HepG2 (cell line): ENCODE measurements around the gene NFKBIA.

Experiments used
- BRCA1 ChIP-seq: sonication (generic); formaldehyde crosslinking; IDR thresholded peaks from 2 replicates; pipeline ENCODE4 v1.4.0; 2020; ENCODE audit warnings: missing genetic modification reagents
- CBX1 ChIP-seq: IDR thresholded peaks from one replicate; pipeline ENCODE4 v1.6.1; 2016; ENCODE audit warnings: antibody characterized with exemption, low read depth
- CREB1 ChIP-seq, 2 experiments: fragments of 450-650 bp in 1 of 2; IDR thresholded peaks; 2 replicates each; pipeline ENCODE4 v1.6.1; 2016 to 2017; ENCODE audit warnings: control low read depth in 1 of 2, mild to moderate bottlenecking in 1 of 2, missing compliant biosample characterization in 1 of 2, missing genetic modification characterization in 1 of 2
- CREM ChIP-seq, 2 experiments: sonication (generic) in 1 of 2; formaldehyde crosslinking in 1 of 2; IDR thresholded peaks; 2 replicates each; pipeline versions ENCODE4 v1.4.0 to v1.6.1; 2016 to 2020; ENCODE audit warnings: antibody characterized with exemption in 1 of 2, mild to moderate bottlenecking in 1 of 2, missing genetic modification reagents in 1 of 2
- EZH2 ChIP-seq: conservative IDR thresholded peaks from 2 replicates; pipeline ENCODE4 v1.6.1; 2012; ENCODE audit warnings: mild to moderate bottlenecking, low read depth, low read length, moderate library complexity
- IRF1 ChIP-seq: sonication (generic); formaldehyde crosslinking; IDR thresholded peaks from 2 replicates; pipeline ENCODE4 v1.4.0; 2020; ENCODE audit warnings: low read depth, mild to moderate bottlenecking, missing genetic modification reagents
- MAZ ChIP-seq, 2 experiments: sonication (generic) in 1 of 2; formaldehyde crosslinking in 1 of 2; IDR thresholded peaks; 2 replicates each; pipeline versions ENCODE4 v1.5.0 to v1.6.1; 2012 to 2020; ENCODE audit warnings: low read depth in 2 of 2, mild to moderate bottlenecking in 2 of 2, borderline replicate concordance in 1 of 2, improper control_type of control experiment in 1 of 2, low read length in 1 of 2, missing genetic modification reagents in 1 of 2, moderate library complexity in 1 of 2
- MTA3 ChIP-seq: sonication (generic); formaldehyde crosslinking; IDR thresholded peaks from 2 replicates; pipeline ENCODE4 v1.4.0; 2020; ENCODE audit warnings: missing genetic modification reagents
- REXO4 ChIP-seq: sonication (generic); formaldehyde crosslinking; IDR thresholded peaks from 2 replicates; pipeline ENCODE4 v1.8.0; 2022; ENCODE audit warnings: missing genetic modification reagents, mild to moderate bottlenecking, borderline replicate concordance
- ZNF124 ChIP-seq: sonication (generic); formaldehyde crosslinking; IDR thresholded peaks from 2 replicates; pipeline ENCODE4 v1.4.0; 2020; ENCODE audit warnings: missing genetic modification reagents
- TF ChIP-seq, protein P1 (sequence below): sonication (generic); formaldehyde crosslinking; IDR thresholded peaks from 2 replicates; pipeline ENCODE4 v1.4.0; 2020; ENCODE audit warnings: missing genetic modification reagents, borderline replicate concordance
- TF ChIP-seq, protein P2 (sequence below): IDR thresholded peaks from 2 replicates; pipeline ENCODE4 v1.6.1; 2016
- TF ChIP-seq, protein P3 (sequence below): sonication (generic); formaldehyde crosslinking; IDR thresholded peaks from 2 replicates; pipeline ENCODE4 v1.5.0; 2020; ENCODE audit warnings: mild to moderate bottlenecking, missing genetic modification reagents, moderate library complexity

DNA sequence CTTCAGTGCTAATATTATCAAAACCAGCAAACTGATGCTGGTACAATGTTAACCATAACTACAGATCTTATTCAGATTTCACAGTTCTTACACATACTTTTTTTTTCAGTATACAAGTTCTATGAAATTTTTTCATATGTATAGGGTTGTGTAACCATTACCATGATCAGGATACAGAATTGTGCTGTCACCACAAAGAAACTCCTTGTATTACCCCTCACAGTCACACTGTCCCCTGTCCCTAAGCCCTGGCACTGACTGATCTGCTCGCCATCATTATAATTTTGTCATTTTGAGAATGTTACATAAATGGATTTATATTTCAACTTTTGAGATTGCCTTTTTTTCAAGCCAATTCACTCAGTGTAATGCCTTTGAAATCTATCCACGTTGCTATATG lies 21.3 kb upstream of the NFKBIA start:
- TF ChIP-seq, protein P1, sequence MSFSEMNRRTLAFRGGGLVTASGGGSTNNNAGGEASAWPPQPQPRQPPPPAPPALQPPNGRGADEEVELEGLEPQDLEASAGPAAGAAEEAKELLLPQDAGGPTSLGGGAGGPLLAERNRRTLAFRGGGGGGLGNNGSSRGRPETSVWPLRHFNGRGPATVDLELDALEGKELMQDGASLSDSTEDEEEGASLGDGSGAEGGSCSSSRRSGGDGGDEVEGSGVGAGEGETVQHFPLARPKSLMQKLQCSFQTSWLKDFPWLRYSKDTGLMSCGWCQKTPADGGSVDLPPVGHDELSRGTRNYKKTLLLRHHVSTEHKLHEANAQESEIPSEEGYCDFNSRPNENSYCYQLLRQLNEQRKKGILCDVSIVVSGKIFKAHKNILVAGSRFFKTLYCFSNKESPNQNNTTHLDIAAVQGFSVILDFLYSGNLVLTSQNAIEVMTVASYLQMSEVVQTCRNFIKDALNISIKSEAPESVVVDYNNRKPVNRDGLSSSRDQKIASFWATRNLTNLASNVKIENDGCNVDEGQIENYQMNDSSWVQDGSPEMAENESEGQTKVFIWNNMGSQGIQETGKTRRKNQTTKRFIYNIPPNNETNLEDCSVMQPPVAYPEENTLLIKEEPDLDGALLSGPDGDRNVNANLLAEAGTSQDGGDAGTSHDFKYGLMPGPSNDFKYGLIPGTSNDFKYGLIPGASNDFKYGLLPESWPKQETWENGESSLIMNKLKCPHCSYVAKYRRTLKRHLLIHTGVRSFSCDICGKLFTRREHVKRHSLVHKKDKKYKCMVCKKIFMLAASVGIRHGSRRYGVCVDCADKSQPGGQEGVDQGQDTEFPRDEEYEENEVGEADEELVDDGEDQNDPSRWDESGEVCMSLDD (CRISPR knock-in tag), result no peak
- no peak for TF ChIP-seq EZH2
- no peak for TF ChIP-seq CREM (IDR thresholded peaks at IDR 0.05)
- no peak for TF ChIP-seq CREM (CRISPR knock-in tag; IDR thresholded peaks at IDR 0.05)
- TF ChIP-seq, protein P2, sequence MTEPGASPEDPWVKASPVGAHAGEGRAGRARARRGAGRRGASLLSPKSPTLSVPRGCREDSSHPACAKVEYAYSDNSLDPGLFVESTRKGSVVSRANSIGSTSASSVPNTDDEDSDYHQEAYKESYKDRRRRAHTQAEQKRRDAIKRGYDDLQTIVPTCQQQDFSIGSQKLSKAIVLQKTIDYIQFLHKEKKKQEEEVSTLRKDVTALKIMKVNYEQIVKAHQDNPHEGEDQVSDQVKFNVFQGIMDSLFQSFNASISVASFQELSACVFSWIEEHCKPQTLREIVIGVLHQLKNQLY, result no peak
- TF ChIP-seq, protein P3, sequence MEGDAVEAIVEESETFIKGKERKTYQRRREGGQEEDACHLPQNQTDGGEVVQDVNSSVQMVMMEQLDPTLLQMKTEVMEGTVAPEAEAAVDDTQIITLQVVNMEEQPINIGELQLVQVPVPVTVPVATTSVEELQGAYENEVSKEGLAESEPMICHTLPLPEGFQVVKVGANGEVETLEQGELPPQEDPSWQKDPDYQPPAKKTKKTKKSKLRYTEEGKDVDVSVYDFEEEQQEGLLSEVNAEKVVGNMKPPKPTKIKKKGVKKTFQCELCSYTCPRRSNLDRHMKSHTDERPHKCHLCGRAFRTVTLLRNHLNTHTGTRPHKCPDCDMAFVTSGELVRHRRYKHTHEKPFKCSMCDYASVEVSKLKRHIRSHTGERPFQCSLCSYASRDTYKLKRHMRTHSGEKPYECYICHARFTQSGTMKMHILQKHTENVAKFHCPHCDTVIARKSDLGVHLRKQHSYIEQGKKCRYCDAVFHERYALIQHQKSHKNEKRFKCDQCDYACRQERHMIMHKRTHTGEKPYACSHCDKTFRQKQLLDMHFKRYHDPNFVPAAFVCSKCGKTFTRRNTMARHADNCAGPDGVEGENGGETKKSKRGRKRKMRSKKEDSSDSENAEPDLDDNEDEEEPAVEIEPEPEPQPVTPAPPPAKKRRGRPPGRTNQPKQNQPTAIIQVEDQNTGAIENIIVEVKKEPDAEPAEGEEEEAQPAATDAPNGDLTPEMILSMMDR (CRISPR knock-in tag), result no peak
- no peak for TF ChIP-seq CBX1
- no peak for TF ChIP-seq CREB1 (IDR thresholded peaks at IDR 0.05)
- no peak for TF ChIP-seq CREB1 (CRISPR knock-in tag; IDR thresholded peaks at IDR 0.05)
- no peak for TF ChIP-seq REXO4 (CRISPR knock-in tag)
- TF ChIP-seq ZNF124, result no peak
- TF ChIP-seq IRF1 (CRISPR knock-in tag), result no peak
- no peak for TF ChIP-seq MTA3 (CRISPR knock-in tag)
- TF ChIP-seq MAZ (IDR thresholded peaks at IDR 0.05; ENCODE audit: borderline replicate concordance, low read depth, low read length), result no peak
- no peak for TF ChIP-seq MAZ (CRISPR knock-in tag; IDR thresholded peaks at IDR 0.05; ENCODE audit: low read depth)
- no peak for TF ChIP-seq BRCA1 (CRISPR knock-in tag)
